GM04504 (cell line): Measurements from ENCODE around the gene HHAT.
"Not testable (repeated sequence)": the region's sequence is repeated elsewhere in the genome, so short reads cannot be mapped to it uniquely, and the experiment has no call there.

Source experiments
- DNase-seq: peaks from one replicate; pipeline ENCODE4 v3.0.0-alpha.2; 2012; ENCODE audit warnings: low read depth

HHAT gene

DNA sequence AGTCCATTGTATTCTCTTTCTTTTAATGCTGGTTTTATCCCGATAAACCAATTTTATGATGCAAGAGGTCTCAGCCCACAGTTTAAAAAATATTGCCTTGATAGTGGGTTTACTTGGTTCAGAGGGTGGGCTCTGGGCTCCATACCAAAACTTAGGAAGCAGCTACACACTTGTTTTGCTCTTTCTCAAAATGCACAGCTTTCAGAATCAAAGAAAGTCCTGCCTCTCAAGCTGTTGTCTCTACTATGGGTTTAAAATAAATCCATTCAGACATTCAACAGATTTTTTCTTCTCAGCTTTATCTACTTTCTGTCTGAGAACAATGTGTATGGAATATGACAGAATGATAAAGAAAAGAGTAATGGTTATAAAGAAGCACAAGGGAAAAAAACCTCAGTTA lies 14.8 kb upstream of the HHAT start:
- DNase-seq = no peak

DNA sequence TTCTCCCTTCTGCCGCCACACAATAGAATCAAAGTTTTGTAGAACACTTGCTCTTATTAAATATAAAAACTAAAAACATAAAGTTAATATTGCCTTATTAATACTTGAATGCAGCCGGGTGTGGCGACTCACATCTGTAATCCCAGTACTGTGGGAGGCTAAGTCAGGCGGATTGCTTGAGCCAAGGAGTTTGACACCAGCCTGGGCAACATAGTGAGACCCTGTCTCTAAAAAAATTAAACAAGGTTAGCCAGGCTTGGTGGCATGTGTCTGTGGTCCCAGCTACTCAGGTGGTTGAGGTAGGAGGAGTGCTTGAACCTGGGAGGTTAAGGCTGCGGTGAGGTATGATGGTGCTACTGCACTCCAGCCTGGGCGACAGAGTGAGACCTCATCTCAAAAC lies 13.2 kb upstream of the HHAT start:
- no peak for DNase-seq

DNA sequence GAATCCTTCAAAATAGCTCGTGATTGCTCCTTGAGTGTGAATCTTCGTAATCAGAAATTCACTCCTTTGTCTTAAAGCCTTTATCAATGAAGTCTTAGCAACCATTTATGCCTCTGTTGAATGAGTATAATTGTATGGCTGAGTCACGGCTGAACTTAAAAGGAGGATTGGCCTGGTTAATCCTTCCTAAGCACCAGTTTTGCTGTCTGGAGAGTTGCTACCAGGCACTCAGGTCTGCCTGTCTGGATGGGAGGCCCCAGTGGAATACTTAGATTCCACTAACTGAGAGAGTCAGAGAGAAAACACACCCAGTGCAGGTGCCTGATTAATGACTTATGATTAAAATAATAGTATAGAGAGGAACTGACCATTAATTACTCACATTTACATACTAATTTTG lies 7.6 kb upstream of the HHAT start:
- DNase-seq = no peak

DNA sequence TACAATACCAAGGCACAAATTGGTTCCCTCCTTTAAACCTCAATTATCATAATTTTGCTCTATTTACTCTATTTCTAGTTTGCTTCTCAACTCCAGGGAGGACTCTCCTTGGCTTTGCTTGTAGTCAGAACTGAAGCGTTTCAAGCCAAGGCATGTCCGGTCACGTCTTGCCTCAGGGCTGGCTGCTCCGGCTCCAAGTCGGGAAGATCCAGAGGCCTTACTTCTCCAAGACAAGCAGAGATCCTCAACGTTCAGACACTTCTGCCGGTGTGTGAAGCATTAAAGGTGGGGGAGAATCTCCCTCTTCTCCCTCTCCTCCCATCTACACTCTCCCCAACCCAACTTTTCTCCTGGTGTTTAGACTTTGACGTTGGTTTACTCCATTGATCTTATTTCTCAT lies 7.2 kb upstream of the HHAT start:
- no peak for DNase-seq

DNA sequence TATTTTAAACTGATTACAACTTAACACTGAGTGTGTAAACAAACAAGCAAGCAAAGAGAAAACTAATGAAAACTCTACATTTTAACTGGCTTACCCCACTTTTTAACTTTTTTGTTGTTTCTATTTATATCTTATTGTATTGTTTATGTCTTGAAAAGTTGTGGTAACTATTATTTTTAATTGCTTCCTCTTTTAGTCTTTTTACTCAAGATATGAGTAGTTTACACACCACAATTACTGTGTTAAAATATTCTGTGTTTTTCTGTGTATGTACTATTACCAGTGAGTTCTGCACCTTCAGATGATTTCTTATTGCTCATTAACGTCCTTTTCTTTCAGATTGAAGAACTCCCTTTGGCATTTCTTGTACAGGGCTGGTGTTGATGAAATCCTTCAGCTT lies 4.7 kb upstream of the HHAT start:
- no peak for DNase-seq

DNA sequence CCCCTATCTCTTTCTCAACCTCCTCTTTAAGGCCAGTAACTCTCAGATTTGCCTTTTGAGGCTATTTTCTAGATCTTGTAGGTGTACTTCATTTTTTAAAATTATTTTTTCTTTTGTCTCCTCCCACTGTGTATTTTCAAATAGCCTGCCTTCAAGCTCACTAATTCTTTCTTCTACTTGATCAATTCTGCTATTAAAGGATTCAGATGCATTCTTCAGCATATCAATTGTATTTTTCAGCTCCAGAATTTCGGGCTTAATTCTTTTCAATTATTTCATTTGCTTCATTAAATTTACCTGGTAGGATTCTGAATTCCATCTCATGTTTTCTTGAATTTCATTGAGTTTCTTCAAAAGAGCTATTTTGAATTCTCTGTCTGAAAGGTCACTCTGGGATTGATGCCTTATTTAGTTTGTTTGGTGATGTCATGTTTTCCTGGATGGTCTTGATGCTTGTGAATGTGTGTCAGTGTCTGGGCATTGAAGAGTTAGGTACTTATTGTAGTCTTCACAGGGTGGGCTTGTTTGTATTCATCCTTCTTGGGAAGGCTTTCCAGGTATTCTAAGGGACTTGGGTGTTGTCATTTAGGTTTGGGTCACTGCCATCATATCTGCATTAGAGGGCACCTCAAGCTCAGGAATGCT lies 3.6 kb upstream of the HHAT start:
- no peak for DNase-seq

DNA sequence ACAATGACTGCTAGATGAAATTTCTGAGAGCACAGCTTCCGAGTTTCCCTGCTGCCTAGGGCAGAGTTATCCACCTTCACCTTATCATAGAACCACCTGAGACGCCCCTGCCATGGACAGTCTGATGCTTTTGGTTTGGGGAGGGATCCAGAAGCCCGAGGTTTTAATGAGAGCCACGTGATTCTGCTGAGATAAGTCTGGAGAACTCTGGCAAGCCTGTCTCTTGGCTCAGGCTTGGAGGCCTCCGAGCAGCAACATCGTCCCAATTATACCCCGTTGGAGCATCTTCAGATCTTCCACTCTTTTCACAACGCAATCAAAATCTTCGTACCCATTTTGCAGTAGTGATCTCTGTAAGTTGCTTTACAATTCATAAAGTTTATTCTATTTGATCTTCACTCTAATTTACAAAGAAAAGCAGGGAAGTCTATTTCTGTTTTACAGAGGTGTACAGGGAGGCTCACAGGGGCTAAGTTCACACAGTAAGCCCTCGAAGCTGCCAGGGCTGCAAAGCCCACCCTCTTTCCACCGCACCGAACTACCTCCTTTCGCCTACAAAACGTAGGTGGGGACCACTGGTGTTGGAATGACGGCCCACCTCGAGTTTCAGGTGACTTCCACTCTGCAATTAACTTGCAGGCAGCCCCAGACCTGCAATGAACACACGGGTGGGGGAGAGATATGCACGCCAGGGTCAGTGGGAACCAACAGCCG lies 513 bp upstream of the HHAT start:
- no peak for DNase-seq

DNA sequence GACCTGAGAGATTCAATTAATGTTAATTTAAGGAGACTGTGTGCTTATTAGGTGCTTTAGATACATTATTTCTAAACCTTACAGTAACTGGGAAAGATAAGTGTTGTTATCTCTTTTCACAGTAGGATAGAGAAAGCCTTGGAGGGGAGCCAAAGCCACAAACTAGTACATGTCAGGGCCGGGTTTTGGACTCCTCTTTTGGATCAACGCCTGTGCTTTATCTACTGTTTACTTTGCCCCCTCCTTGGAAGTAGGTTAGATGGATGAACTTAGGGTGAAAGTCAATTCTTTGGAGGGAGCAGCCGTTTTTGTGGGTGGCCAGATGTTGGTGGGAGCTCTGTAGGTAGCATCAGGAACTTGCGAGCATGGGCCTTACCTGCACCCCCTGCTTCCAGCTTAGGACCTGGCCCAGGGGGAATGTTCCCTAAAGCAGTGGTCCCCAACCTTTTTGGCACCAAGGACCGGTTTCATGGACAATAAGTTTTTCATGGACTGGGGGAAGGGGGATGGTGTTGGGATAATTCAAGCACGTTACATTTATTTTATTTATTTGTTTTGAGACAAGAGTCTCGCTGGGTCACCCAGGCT lies 1.7 kb downstream of the HHAT start:
- DNase-seq = no peak

DNA sequence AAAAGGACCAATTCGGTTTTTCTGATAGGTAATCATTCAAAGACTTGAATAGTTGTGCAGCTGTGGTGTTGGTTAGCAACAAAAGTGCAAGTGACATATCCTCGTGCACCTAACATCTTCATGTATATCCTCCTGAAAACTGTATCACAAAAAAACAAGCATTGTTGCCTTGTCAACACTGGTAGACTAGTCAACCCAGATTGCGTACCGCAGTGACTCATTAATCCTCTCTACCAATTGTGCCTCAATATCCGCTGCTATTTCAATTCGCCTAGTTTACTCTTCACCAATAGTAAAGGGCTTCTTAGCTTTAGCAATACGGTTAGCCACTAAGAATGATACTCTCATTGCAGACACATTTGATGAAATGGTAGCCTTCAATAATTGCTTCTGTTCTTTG lies 3.5 kb downstream of the HHAT start:
- no peak for DNase-seq

DNA sequence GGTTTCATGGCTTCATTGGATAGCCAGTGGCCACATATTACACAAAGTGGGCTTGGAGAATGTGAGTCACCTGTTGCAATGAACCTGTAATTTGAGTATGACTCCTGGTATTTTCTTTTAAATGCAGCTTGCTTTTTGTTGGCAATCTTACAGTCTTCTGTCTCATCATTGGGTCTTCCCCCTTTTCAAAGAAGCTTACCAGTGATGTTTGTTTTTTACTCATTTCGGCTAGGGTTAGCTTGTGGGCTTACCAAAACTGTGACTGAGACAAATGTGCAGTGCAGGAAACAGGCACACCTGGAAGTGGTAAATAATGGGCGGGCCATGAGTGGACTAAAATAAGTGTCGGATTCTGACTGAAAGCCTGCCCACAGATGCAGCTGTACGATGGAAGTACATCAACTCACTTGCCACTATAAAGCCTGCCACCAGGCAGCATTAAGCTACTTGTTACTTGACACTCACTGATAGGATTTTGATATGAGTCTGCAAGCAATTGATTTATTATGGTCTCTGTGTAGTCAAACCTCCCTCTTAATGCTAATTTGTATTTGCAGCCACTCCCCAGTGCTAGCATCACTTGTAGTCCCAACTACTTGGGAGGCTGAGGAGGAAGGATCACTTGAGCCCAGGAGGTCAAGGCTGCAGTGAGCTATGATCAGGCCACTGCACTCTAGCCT lies 4.2 kb downstream of the HHAT start:
- no peak for DNase-seq

DNA sequence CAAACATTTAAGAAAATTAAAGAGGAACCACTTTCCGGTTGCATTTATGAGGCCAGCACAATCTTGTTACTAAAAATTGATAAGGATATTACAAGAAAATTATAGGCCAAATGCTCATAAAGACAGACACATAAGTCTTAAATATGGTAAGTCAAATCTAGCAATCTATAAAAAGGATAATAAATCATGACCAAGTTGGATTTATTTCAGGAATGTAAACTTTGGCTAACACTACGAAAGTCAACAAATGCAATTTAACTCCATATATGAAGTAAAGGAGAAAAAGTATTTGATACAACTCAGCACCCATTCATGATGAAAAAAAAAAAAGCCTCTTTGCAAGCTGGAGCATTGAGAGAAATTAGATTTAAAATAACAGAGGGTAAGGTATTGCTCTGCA lies 6.3 kb downstream of the HHAT start:
- DNase-seq = no peak

DNA sequence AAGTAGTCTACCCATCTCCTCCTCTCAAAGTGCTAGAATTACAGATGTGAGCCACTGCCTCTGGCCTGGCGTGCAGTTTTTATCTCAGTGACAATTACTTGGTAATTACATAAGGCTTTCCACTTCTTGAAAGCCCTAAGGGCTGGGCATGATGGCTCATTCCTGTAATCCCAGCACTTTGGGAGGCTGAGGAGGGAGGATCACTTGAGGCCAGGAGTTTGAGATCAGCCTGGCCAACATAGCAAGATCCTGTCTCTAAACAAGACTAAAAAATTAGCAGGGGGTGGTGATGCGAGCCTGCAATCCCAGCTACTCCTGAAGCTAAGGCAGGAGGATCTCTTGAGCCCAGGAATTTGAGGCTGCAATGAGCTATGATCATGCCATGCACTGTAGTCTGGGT lies 7.7 kb downstream of the HHAT start:
- no peak for DNase-seq

DNA sequence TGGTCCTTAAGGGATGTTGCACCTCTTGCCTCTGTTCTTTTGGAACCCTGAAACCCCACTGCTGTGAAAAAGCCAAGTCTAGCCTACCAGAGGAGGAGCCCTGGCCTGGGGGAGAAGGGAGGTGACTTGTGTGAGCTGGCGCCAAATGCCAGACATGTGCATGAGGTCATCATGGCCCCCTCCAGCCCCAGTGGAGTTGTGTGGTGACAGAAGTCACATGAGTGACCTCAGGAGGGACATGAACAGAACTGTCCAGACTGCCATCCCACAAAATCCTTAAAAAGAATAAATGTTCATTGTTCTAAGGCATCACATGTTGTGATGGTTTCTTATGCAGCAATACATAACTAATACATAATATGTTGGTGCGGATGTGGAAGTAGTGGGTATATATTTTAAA lies 10.8 kb downstream of the HHAT start:
- DNase-seq = no peak

DNA sequence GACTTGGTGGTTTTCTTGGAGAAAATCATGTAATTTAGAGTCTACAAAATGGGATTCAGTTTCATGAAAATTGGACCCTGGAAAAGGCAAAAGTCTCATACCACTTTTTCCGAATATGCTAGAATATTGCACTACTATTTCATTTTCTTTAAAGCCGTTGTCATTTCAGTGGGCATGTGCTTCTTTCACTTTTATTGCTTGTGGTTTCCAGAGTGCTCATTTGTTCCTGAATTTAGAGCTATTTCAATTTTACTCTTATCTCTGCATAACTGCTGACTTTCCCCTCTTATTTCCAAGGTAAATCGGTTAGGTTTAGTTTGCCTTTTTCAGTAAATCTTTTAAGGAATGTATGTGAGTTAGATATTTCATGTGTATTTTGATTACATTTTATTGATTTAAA lies 11.6 kb downstream of the HHAT start:
- DNase-seq = no peak

DNA sequence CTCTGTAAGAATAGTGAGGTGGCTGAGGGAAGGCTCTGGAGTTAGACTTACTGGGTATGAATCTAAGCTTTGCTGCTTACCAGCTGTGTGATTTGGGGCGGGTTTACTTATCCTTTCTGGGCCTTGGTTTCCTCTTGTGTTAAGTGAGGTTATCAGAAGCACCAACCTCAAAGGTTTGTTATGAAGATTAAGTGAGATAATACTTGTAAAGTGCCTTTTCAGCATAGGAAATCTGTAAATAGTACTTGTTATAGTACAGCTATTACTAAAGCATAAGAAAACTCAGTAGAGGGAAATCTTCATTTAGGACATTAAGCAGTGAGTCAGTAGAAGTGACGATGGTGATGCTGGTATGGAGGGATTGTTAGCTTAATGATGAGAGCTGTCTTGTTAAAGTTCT lies 12.1 kb downstream of the HHAT start:
- no peak for DNase-seq

DNA sequence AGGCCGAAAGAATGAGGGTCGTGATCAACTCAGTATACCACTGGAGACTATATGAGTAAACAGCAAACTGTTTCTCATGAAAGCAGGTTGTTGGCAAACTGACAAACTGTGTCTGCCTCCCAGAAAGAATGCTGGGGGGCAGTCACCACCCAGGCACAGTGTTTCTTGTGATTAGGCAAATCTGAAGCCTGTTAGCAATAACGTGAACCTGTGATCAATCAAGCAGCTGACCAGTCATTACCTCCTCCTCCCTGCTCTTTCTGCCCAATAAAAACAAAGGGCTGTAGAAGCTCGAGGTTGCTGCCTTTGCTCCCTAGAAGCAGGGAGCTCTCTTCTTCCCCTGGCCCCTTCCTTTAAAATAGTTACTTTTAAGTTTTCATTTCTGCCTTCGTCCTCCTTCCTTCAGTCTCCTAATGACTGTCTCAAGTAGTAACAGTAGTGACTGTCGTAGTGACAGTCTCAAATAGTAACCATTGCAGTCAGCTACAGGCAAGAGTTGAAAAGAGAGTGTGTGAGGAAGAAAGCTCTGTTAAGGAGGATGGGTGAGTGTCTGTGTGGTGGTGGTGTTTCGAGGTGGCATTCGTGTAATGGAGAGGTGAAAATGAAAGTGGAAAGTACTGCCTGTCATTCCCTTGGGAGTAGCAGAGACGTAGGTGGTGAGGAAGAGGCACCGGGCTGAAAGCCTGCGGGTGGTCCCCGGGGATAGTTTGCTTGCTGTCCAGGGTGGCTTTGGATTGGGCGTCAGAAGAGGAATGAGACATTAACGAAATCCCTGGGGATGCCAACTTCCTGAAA lies 14.5 kb downstream of the HHAT start:
- DNase-seq = no peak

DNA sequence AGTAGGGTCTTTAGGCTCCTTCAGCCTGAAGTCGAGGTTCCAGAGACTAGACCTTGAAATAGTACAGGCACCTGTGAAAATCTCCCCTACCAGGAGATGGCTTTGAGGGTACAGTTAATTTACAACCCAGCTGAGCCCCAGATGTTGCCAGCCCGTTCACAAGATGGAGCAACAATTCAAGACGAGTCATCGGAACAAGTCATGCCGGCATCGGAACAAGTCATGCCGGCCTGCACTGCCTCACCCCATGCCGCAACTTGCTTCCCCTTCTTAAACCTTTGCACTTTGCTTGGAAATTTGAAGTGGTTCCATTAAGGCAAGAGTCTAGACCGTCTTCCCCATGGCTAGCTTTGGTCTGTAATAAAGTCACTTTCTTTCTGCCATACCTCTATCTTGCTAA lies 16.0 kb downstream of the HHAT start:
- no peak for DNase-seq

DNA sequence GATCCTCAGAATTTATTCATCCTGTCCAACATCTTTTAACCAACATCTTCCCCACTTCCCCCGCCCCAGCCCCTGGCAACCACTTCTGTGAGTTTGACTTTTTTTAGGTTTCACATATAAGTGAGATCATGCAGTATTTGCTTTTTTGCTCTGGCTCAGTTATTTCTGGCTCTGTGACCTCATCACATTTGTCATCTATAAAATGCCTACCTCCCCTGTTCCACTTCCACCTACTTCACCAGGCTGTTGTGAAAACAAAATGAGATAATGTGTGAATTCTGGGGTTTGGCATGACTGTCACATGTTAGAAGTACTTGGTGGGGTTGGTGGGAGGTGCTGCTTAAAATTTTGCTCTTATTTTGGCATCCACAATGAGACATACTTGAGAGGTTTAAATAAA lies 18.4 kb downstream of the HHAT start:
- no peak for DNase-seq

DNA sequence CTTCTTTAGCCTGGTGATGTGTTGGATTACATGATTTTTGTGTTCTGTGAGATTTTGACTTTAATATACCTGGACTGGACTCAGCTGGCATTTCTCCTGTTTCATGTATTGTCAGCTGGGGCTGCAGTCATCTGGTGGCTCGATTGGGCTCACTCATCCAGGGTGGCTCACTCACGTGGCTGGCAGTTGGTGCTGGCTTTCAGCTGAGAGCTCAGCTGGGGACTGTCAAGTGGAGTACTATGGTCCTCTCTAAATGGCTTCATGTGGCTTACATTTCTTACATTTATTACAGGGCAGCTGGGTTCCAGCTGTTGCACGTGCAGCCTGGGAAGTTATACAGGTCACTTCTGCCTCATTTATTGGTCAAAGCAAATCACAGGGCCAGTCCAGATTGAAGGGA lies 22.8 kb downstream of the HHAT start:
- DNase-seq = no peak

DNA sequence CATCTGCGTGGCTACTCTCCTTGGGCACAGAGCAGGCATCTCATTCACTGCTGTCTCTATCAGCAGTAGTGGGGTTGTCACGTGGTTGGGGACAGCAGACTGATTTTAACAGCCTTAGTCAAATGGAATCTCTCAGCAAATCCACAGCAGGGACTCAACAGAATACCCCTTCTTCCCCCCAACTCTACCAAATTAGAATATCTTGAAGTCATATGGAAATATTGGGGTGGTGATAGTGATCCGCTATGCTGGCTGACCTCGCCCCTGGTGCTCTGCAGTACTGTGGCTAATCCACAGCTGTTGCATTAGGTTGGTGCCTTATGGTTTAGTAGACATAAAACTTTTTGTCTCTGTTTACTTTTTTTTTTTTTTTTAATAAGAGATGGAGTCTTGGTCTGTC lies 23.9 kb downstream of the HHAT start:
- no peak for DNase-seq

DNA sequence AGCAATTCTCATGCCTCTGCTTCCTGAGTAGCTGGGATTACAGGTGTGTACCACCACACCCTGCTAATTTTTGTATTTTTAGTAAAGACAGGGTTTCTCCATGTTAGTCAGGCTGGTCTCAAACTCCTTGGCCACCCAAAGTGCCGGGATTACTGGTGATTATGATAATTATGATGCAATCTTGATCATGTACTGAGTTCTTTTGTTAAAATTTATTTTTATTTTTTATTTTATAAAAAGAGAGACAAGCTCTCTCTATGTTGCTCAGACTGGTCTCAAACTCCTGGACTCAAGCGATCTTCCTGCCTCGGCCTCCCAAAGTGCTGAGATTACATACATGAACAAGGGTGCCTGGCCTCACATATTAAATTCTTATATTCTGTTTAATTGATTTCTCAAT lies 25.6 kb downstream of the HHAT start:
- DNase-seq = not testable (repeated sequence)

DNA sequence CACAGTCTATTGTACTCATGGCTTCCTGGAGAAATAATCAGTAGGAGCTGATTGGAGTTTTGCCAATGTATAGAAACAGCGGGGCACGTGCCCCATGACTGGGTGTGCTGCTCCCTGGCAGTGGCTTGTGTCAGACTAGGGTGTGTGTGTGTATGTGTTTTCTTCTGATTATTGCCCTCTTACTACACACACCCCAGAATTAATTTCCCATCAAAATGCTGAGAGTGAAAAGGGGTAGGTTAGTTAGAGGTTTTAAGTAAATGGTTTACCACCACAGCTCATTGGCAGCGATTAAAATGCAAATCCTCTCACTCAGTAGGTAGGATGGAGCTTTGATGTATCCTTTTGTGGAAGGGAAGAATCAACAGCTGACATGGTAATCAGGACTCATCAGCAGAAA lies 29.9 kb downstream of the HHAT start:
- no peak for DNase-seq

DNA sequence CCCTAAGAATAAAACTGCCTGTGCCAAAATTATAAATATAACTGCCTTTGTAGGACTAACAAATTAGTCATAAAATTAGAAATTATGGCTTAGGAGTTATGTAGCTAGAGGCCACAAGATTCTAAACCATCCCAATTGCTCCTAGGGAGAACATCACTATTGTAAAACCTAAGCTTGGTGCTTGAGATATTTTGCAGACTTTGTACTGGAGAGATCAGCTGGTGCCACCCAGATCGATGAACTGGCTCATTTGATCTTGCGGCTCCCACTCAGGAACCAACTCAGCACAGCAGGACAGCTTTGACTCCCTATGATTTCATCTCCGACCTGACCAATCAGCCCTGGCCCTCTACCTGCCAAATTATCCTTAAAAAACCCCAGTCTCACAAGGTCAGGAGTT lies 30.6 kb downstream of the HHAT start:
- no peak for DNase-seq
